GM21786 (cell line): ENCODE results near the gene GTF2F1.
"Not testable (repeated sequence)": the region's sequence is repeated elsewhere in the genome, so short reads cannot be mapped to it uniquely, and the experiment has no call there.

Experiments
- ATAC-seq: cut with Tn5 transposase; IDR thresholded peaks from one replicate; pipeline ENCODE4 v1.9.1; 2021; ENCODE audit not compliant: unreplicated experiment

The GTF2F1 gene, protein sequence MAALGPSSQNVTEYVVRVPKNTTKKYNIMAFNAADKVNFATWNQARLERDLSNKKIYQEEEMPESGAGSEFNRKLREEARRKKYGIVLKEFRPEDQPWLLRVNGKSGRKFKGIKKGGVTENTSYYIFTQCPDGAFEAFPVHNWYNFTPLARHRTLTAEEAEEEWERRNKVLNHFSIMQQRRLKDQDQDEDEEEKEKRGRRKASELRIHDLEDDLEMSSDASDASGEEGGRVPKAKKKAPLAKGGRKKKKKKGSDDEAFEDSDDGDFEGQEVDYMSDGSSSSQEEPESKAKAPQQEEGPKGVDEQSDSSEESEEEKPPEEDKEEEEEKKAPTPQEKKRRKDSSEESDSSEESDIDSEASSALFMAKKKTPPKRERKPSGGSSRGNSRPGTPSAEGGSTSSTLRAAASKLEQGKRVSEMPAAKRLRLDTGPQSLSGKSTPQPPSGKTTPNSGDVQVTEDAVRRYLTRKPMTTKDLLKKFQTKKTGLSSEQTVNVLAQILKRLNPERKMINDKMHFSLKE

DNA sequence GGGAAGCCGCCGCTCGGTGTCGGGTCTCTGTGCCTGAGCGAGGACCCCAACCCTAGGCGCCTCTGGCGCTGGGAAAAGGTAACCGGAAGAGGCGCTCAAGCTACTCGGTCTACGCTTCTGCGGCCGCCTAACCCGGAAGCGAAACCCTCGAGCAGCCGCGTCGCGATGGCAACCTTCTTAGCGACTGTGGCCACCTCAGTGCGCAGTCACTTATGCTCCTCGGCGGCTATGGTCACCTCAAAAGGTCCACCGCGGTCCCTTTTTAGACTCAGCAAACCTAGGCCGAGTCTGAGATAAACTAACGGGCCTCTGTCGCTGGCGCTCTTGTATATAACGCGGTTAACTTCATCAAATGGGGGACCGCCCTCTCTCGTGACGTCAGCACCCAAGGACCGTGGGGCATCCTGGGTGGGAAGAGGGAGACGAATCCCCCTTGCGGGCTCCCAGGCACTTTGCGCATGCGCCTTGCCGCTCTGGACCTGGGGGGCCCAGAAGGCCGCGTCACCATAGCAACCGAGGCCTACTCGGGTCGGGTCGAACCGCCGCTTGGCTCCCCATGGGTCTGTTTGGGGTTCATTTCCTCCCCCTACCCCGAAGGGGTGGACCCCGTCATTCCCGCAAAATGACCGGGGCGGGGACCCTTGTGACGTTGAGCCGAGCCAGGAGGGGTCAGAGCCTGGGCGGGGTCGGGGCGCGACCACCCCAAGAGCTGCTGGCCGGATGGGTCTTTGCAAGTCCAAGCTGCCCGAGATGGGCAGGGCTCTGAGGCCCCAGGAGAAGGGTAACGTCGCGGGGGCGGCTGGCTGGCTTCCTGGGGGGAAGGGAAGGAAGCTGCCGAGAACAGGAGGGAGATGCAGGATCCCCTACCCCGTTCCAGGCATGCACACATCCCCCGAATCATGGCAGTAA lies at the start of gene GTF2F1:
TSS of gene GTF2F1 (minus strand) at position 91 of the 909 bp plus-strand sequence. CDS start 169 bp downstream, outside the sequence.
- peak; percentile 74 for ATAC-seq

DNA sequence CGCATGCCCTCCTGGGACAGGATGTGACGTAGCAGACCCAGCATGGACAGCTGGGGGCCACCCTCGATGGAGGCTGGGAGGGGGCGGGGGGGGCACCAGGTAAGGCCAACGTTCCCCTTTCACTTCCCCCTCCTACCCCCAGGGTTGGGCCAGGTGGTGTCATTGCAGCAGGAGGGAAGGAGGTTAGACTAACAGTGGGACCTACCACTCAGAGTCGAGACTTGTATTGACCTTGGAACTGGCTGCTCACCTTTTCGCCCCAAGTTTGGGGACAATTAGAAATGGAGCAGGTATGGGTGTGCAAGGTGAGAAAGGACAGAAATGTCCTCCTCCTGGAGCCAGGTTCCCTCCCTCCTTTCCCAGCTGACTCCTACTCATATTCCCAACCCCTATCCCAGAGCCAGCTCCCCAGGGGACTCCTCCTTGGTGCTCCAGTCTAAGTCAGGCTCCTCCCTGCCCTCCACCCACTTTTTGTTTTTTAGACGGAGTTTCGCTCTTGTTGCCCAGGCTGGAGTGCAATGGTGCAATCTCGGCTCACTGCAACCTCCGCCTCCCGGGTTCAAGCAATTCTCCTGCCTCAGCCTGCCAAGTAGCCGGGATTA lies 49.2 kb upstream of the GTF2F1 start:
- ATAC-seq: no peak

DNA sequence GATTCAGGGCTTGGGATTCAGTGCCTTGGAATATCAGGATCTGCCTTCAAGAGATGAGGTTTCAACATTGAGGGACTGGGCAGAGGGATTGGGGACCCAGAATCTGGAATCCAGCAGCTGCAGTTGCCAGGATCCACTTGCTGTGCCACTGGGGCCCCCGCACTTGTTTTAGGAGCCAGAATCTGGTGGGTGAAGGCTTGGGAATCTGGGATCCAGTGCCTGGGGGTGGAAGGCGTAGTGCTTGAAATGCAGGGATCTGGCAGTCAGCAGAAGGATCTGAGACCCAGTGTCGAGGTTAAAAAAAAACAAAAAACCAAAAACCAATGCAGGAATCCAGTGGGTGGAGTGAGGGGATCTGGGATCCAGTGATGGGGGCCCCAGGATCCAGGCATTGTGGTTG lies 47.9 kb upstream of the GTF2F1 start:
- ATAC-seq: no peak

DNA sequence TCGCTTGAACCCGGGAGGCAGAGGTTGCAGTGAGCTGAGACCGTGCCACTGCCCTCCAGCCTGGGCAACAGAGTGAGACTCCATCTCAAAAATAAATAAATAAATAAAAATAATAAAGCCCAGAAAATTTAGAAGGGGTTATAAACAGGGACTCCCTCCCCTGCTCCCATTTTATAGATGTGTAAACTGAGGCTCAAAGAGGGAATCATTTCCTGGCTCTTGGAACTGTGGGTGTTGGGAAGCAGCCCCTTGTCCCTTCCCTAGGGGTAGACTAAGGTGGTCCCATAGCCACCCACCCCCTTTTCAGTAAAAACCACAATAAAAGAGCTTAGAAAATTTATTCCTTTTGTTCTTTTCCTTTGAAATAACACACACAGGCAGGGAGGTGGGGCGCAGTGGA lies 46.8 kb upstream of the GTF2F1 start:
- ATAC-seq: no peak

DNA sequence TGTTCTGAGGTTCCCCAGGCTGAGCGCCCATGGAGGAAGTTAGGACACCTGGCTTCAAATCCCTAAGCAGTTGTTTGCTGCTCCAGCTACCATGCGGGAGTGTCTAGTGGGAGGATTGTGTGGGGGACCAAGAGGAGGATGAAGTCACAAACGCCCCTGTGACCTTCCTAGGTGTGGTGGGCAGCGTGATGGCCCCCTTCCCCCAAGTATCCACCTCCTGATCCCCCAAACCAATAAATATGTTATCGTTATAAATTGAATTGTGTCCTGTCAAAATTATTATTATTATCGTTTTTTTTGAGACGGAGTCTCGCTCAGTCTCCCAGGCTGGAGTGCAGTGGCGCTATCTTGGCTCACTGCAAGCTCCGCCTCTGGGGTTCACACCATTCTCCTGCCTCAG lies 40.7 kb upstream of the GTF2F1 start, which contains the start of gene SLC25A41:
TSS of gene SLC25A41 (minus strand) at position 101 of the 400 bp plus-strand sequence. CDS start at position 31, 70 bp downstream.
- ATAC-seq: no peak

DNA sequence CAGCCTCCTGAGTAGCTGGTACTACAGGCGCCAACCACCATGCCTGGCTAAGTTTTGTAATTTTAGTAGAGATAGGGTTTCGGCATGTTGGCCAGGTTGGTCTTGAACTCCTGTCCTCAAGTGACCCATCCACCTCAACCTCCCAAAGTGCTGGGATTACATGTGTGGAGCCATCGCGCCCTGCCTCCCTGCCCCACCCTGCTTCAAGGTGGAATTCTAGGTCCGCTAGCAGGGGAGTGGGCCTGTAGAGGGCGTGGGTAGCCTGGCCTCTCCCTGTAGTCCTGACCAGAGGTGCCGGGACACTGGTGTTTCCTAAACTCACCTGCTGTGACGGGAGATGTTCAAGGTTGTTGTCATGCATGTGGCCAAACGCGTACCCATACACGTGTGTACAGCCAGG lies 40.2 kb upstream of the GTF2F1 start:
- ATAC-seq: no peak

DNA sequence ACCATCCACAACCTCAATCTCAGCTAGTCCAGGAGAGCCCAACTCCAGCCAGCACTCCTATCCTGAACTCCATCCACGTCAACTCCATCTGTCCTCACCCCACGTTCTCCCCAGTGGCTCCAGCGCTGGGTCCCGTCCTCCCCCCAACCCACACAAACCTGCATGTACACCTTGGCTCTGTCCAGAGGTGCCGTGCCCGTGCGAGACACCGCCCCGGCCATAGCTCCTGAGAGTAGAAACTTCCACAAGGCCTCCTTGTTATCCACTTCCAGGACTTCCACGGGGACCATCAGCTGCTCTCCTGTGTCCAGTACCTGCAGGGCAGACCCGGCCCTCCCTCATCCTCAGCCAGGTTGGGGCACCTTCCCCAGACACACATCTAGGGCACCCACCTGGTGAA lies 38.9 kb upstream of the GTF2F1 start:
- ATAC-seq: no peak

DNA sequence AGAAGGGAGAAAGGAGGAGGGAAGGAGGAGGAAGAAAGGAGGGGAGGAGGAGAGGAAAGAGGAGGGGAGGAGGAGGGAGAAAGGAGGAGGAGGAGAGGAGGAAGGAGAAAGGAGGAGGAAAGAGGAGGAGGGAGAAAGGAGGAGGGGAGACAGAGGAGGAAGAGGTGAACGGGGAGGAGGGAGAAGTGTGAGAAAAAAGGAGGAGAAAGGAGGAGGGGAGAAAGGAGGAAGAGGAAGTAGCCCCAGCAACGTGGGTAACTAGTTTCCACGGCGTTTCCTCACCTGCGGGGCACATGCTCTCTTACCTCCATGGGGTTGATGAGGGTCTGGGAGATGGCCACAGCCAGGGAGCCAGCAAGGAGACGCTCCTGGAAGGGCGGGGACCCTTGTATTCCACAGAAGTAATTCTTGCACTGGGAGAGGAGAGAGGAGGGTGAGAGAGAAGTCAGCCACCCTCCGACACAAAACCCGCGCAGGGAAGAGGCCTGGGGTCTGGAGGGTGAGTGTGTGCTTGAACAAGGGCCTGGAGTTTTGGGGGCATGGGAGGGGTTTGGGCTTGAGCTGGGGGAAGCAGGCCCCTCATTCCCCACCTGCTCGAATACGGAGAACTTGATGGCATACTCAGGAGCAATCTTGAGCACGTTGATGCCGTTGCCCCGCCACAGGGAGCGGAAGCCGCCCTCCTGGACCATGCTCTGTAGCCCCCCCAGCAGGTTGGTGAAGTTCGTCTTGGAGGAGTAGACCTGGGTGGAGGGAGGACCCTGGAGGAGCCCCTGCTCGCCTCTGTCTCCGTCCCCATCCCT lies 36.7 kb upstream of the GTF2F1 start:
- no peak for ATAC-seq

DNA sequence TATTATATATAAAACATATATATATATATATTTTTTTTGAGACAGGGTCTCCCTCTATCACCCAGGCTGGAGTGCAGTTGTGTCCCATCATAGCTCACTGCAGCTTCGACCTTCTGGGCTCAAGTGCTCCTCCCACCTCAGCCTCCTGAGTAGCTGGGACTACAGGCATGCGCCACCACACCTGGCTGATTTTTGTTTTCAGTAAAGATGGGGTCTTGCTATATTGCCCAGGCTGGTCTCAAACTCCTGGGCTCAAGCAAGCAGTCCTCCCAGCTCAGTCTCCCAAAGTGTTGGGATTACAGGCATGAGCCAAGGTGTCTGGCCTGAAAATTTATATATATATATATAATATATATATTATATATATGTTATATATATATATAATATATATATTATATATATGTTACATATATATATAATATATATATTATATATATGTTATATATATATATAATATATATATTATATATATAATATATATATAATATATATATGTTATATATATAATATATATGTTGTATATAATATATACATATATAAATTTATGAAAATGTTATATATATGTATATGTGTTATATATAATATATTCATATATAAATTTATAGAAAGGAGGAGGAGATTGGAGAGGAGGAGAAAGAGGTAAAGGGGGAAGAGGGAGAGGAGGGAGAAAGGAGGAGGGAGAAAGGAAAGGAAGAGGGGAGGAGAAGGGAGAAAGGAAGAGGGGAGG lies 35.9 kb upstream of the GTF2F1 start:
- not testable (repeated sequence) for ATAC-seq

DNA sequence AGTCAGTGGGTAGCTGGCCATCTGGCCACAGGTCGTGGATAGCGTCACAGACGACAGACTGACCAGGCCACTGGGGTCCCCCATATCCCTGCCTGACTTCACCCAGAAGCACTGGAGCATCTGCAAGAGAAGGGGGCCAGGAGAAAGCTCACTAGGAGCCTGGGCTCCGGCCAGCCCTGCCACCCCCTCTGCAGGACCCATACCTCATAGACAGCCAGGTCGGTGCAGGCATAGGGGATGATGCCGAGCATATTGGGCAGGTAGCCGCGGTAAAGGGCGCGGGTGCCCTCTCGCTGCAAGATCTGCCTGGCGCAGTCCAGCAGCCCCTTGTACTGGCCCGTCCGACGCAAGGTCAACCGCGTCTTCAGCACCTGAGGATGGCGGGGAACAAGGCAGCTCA lies 34.2 kb upstream of the GTF2F1 start:
- no peak for ATAC-seq

DNA sequence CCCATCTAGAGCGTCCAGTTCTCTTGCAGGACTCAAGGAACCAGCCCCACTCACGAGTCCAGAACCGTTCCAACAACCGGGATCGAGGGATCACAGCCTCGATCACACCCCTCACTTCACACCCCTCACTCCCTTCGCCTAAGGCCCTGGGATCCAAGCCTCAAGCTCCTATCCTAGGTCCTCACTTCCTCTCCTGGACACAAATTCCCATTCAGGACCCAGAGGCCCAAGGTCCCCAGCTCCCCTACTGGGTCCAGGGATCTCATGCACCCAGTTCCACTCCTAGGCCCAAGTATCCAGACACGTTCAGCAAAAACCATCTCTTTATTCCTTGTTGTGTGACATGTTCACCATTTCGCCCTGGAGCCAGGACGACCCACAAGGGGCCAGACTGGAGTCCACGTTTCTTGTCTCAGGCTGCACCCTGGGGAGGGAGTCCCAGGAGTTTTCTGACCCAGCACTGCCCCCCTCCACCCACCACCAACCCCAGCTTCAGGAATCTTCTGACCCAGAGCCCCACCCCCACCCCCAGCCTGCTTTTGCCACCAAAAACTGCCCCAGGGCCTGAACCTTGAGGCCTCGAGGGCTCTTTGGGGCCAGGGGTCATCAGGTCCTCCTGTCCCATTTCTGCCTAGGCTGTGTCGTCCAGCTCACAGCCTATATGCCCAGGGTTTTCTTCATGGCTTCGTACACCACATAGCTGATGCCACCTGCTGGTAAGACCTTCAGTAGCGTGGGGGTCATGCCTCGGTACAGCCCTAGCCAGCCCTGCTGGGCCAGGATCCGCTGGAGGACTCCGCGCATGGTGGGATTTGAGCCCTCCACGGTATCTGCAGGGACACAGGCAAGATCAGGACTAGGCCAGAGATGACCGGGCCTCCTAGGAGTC lies 33.0 kb upstream of the GTF2F1 start:
- no peak for ATAC-seq

DNA sequence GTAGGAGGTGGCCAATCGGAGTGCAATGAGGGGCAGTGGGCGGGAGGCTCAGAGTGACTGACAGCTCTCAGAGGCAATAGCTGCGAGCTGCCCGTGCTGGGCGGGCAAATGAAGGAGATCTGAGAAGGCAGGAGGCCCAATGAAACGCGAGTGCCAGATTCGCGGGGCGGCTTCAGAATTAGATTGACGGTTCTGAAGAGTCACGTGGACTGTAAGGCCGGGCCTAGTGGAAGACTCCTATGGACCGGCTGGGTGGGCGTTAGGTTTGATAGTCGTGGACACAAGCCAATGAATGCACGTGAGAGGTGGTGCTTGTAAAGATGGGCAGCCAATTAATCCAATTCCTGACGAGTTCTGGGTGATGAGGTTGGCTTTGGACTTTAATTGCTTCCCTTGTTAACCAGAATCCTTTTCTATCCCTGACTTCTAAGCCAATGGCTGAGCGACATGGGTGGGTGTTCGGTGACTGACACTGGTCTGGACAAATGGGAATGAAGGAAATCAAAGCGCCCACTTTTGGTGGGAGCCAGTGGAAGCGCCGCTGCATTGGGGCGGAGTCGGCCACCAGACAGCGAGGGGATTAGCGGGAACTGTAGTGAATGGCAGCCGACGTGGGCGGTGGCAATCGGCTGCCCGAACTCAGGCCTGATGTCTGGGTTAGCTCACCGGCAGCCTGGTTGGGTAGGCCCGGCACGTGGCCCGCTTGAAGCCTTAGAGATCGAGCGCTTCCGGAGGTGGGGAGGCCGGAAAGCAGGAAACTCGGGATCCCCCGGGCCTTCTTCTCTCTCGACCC lies 32.2 kb upstream of the GTF2F1 start:
- peak; percentile 83 for ATAC-seq

DNA sequence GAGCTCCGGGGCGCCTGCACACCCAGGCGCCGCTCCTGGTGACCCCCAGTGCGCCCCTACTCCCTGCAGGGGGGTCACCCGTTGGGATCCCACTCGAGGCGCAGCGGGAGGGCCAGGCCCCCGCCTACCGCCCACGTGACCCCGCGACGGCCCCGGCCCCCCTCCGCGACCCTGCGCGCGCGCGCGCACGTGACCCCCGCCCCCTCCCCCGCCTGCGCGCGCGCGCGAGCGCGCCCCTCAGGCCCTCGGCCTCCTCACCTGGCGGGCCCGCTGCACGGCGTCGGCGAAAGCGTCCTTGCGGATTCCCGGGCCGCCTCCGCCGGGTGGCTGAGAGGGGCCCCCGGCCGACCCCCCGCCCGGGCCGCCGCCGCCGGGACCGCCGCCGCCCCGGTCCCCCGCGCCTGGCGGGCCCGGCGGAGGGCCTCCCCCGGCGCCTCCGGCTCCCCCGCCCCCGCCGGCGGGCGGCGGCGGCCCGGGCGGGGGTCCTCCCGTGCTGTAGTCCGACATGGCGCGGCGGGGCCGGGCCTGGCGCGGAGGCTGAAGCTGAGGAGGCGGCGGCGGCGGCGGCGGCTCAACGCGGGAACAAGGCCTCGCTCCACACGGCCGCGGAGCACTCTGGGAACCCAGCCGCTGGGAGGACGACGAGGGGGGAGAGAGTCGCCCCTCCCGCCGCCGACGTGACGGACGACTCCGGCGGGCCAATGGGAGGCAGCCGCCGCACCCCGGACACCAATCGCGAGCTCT lies 31.4 kb upstream of the GTF2F1 start, which contains the start of gene KHSRP:
TSS of gene KHSRP (minus strand) at position 617 of the 744 bp plus-strand sequence. CDS start at position 507, 110 bp downstream.
- no peak for ATAC-seq

DNA sequence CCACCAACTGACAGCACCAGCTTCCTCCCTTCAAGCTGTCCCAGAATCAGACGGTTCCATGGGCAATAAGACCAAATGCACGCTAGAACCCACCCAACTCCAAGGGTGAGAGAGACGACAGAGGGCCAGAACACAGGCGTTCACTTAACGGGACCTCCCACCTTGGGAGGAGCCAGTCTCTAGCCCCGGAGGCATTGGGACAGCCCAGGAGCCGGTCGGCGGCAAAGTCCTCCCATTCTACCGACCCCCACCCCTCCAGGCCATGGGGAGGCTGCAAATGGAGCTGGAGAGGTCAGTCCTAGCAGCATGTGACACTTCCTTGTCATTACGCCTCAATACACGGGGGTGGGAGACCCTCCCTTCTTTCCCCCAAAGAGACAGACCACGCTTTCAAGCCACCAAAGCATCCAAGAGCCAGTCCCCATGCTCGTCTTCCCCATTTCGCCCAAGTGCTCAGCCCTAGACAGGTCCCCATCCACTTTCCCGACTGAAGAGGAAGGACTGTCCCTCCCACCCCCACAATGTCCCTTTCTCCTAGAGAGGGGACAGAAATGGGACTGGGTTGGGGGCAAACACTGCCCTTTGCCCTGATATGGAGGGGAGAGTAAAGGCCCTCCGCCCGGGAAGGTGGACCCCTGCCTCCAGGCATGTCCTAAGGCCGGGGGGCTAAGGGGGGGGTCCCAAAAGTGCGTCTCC lies 30.7 kb upstream of the GTF2F1 start:
- ATAC-seq: no peak

DNA sequence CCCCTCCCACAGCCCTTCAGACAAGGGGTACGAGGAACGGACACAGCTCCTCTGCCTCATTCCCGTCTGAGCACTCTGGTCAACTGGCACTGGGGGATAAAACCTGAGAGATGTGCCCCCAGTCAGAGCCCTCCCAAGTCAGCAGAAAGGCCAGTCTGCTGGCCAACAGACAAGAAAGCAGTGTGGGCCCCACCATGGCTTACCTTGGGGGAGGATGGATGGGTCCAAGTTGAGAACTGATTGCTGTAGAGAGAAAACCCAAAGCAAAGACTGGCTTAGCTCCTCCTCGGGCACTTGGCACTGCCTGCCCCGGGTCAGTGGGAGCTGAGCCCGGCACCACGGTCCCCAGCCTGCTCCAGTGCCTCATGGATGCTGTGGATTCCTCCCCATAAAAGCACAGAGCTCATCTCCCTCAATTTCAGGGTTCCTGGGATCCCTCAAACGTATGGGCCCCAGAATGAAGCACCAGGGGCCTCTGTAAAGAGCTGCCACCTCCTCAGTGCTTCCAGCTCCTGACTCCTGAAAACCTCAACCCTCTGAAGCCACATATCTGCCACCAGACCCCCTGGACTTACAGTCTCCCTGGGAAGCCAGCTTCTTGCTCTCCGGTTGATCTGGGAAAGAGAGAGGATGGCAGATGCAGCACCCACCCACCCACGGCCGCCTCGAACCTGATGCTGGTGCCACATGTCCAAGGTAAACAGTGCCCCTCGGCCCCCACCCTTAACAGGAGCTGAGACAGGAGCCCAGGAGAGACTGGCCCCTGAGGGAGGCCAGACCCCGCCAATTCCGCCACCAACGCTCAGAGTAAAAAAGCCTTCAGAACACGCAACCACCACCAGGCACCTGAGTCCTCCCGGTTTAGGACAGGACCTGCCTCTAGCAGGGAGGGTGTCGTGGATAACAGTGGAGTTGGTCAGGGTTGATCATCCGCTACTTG lies 28.4 kb upstream of the GTF2F1 start:
- no peak for ATAC-seq
